Erythroblast (primary cell): ENCODE measurements around the gene PWWP2B.

Experiments
- GATA1 ChIP-seq: IDR thresholded peaks from 2 replicates; pipeline ENCODE4 v1.6.1; 2011; ENCODE audit warnings: low read depth, mild to moderate bottlenecking, control low read depth, low read length, moderate library complexity
- POLR2A ChIP-seq: IDR thresholded peaks from 2 replicates; pipeline ENCODE4 v1.6.1; 2011; ENCODE audit warnings: mild to moderate bottlenecking, low read length

GRCh38 chr10:132430861-132431271, 33.9 kb downstream of the PWWP2B start:
- TF ChIP-seq POLR2A (no peak), GATA1 (no peak)
